Colon (tissue), 2 donors: ENCODE data around the gene ITPR2.
"Not testable (repeated sequence)": the region's sequence is repeated elsewhere in the genome, so short reads cannot be mapped to it uniquely, and the experiment has no call there.

Experiments used
- FAIRE-seq: peaks from 2 replicates; lab custom pipeline; 2012; peaks lifted over from hg19 to GRCh38; lab: Jason Lieb, UNC
- donor health status: control.
- donor health status: control.

The ITPR2 gene

GRCh38 chr12:26786865-26787514 is 46.0 kb downstream of the ITPR2 start:
- no peak for FAIRE-seq

GRCh38 chr12:26786491-26786864 is 46.5 kb downstream of the ITPR2 start:
- no peak for FAIRE-seq

- FAIRE-seq, result not testable (repeated sequence)
Measured at GRCh38 chr12:26783816-26784379, 49.1 kb downstream of the ITPR2 start.

GRCh38 chr12:26783131-26783526 is 49.9 kb downstream of the ITPR2 start:
- FAIRE-seq, result no peak

- no peak for FAIRE-seq
Measured at GRCh38 chr12:26782372-26783130, 50.4 kb downstream of the ITPR2 start.

GRCh38 chr12:26780656-26781055 is 52.3 kb downstream of the ITPR2 start:
- not testable (repeated sequence) for FAIRE-seq

GRCh38 chr12:26778173-26778775 is 54.7 kb downstream of the ITPR2 start:
- FAIRE-seq, result not testable (repeated sequence)

GRCh38 chr12:26777236-26777635 is 55.8 kb downstream of the ITPR2 start:
- no peak for FAIRE-seq

- not testable (repeated sequence) for FAIRE-seq
Measured at GRCh38 chr12:26775991-26776390, 57.0 kb downstream of the ITPR2 start.

- no peak for FAIRE-seq
Measured at GRCh38 chr12:26773313-26774104, 59.5 kb downstream of the ITPR2 start.

GRCh38 chr12:26771861-26772260 is 61.1 kb downstream of the ITPR2 start:
- no peak for FAIRE-seq

GRCh38 chr12:26770239-26771070 is 62.5 kb downstream of the ITPR2 start:
- FAIRE-seq, result no peak

- FAIRE-seq, result no peak
Measured at GRCh38 chr12:26769611-26770010, 63.4 kb downstream of the ITPR2 start.

- FAIRE-seq, result no peak
Measured at GRCh38 chr12:26768611-26769603, 64.1 kb downstream of the ITPR2 start.

- no peak for FAIRE-seq
Measured at GRCh38 chr12:26767865-26768264, 65.1 kb downstream of the ITPR2 start.

- FAIRE-seq, result no peak
Measured at GRCh38 chr12:26767116-26767515, 65.9 kb downstream of the ITPR2 start.

- FAIRE-seq, result no peak
Measured at GRCh38 chr12:26762186-26762585, 70.8 kb downstream of the ITPR2 start.

GRCh38 chr12:26761775-26762174 is 71.2 kb downstream of the ITPR2 start:
- FAIRE-seq, result no peak

- no peak for FAIRE-seq
Measured at GRCh38 chr12:26760657-26761293, 72.2 kb downstream of the ITPR2 start.
